Measurements from ENCODE around the gene PAH. TPM values are rescaled to one million over a fixed set of nuclear protein-coding genes. Genes with fewer than 3 reads are reported as not detected.

PAH gene
- total RNA-seq: not detected

GRCh38 chr12:102917026-102917787 is at the start of gene PAH:
Gene PAH (minus strand): TSS chr12:102917244. CDS start chr12:102917130, 114 bp downstream.

GRCh38 chr12:102957339-102958050 is 40.5 kb upstream of the PAH start, which contains the start of gene ASCL1:
Gene ASCL1 (plus strand): TSS chr12:102957674. CDS start chr12:102958245, 571 bp downstream.

Other genes starting within 250 kb of the PAH start
- under 1 TPM in 1 of 2 donors, not detected in 1; under 0.01 TPM for gene ASCL1, start 40.4 kb upstream of the PAH start, total RNA-seq

All from melanocyte of skin (primary cell).